HG03521 (cell line): Measurements from ENCODE around the gene OTOP3.
"Not testable (repeated sequence)": the region's sequence is repeated elsewhere in the genome, so short reads cannot be mapped to it uniquely, and the experiment has no call there.

Experiments used
- ATAC-seq: cut with Tn5 transposase; IDR thresholded peaks from one replicate; pipeline ENCODE4 v1.9.1; 2021; ENCODE audit warnings: mild to moderate bottlenecking, moderate library complexity; ENCODE audit not compliant: unreplicated experiment

Gene OTOP3, protein sequence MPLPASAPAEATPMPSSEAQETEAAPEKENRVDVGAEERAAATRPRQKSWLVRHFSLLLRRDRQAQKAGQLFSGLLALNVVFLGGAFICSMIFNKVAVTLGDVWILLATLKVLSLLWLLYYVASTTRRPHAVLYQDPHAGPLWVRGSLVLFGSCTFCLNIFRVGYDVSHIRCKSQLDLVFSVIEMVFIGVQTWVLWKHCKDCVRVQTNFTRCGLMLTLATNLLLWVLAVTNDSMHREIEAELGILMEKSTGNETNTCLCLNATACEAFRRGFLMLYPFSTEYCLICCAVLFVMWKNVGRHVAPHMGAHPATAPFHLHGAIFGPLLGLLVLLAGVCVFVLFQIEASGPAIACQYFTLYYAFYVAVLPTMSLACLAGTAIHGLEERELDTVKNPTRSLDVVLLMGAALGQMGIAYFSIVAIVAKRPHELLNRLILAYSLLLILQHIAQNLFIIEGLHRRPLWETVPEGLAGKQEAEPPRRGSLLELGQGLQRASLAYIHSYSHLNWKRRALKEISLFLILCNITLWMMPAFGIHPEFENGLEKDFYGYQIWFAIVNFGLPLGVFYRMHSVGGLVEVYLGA

DNA sequence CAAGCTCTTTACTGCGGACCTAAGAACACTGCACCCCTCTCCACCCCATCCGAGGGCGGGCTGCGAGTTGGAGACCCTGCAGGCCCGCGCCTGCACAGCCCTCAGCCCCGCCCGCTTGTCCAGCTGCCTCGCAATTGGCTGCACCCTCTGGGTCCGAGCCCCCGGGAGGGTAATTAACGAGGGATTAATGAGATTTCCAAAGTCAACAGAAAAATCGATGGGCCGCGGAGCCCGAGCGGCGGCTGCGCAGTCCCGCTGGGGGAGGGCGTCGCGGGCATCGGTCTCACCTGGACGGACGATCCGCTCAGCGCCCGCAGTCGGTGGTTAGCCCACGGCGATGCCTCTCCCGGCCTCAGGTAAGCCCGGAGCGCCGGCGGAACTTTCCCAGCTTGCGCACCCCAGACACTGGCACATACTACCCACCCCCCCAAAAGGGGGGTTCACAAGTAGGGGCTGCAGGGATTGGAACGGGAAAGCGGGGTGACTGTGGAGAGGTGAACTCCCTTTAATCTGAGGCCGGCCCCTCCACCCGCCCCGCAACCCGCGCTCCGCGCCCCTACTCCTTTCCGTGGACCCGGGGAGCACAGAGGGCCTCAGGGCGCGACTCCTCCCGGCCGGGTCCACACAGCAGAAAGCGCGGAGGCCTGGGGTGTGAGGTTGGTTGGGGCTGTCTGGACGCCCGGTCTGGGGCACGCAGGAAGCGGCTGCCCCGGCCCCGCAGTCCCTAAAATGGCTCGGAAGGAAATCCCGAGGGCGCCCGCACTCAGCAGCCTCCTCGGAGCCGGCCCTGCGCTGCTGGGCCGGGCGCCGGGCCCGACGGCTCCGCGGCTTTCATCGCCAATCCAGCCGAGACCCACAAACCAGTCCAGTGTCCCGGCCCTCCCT, at the start of gene OTOP3:
TSS of gene OTOP3 (plus strand) at position 314 of the 885 bp plus-strand sequence. CDS start at position 338, 24 bp downstream.
- ATAC-seq, result no peak

DNA sequence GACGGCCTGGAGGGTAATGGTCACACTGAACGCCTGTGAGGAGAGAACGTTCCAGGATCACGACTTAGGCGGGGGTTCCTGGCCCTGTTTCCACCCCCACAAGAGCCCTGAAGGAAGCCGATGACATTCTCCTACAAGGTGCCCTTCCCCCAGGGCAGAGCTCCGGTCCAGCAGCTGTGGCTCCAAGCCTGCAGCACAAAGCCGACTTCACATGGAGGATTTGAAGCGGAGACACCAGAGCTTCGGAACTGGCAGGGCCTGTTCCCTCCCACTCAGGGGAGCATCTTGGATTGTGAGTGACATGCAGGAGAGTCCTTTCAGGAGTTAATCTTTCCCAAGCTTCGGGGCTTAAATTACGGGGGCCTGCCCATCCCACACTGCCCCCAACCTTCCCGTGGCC, 47.2 kb upstream of the OTOP3 start:
- no peak for ATAC-seq

DNA sequence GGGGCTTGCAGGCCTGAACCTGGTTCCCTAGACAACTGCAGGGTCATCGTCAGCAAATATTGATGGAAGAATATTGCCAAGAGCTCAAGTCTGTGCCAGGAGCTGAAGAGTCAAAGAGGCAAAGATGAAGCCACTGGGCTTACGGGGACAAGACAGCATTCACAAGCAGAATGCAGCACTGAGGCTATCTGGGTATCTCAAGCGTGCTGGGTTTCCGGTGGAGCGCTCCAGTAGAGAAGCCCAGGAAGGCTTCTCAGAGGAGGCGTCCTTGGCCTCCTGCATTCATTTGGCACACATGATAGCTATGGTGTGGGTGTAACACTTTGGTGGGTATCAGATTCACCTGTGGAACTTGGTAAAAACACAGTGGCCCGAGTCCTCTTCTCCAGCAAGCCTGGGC, 45.1 kb upstream of the OTOP3 start:
- no peak for ATAC-seq

DNA sequence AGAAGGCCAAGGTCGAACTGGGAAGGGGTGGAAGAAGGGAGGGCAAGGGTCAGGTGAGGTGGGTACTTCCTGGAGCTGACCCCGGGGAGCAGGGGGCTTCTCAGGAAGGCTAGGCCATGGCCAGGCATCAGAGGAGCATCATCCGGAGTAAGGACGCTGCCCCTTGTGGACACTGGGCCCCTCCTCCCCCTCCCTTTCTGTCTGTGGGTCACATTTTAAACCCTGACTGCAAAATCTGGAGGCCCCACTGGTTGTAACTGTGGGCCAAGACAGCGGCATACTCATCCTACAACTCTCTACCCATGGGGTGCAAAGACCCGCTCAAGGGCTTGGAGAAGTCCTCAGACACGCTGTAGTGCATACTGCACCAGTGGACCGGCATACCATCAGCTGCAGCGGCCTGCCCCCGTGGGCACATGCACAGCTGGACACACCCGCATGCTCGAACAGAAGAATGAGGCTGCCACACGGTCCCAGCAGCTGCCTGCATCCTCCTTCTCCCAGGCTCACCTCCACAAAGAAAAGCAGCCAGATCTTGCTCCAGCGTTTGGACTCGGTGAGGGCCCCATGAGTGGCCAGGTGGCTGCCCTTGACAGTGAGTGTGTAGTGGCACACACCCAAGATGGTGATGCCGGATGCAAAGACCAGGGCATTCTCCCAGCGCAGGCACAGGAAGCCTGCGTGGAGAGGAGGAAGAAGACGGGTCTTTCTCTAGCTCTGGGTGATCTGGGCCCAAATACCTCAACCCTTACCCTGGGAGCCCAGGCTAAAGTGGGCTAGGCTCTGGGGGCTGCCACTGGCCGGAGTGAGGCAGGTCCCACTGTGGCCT, 43.5 kb upstream of the OTOP3 start:
- ATAC-seq, result no peak

- ATAC-seq, result no peak
These were observed 42.5 kb upstream of the OTOP3 start, which contains the start of gene FADS6 for GRCh38 chr17:74892974-74893911. Gene FADS6 (minus strand): TSS chr17:74893633. CDS start chr17:74893595, 38 bp downstream.

GRCh38 chr17:74893936-74894671, 41.6 kb upstream of the OTOP3 start:
- ATAC-seq, result no peak

- no peak for ATAC-seq
These were observed 37.2 kb upstream of the OTOP3 start for GRCh38 chr17:74898376-74898946.

- ATAC-seq, result no peak
These were observed 35.5 kb upstream of the OTOP3 start for GRCh38 chr17:74900208-74900607.

- no peak for ATAC-seq
These were observed 34.2 kb upstream of the OTOP3 start for GRCh38 chr17:74901353-74902135.

GRCh38 chr17:74903034-74903433, 32.7 kb upstream of the OTOP3 start:
- no peak for ATAC-seq

GRCh38 chr17:74903671-74904070, 32.0 kb upstream of the OTOP3 start:
- no peak for ATAC-seq

GRCh38 chr17:74904687-74905409, 30.9 kb upstream of the OTOP3 start:
- ATAC-seq, result no peak

DNA sequence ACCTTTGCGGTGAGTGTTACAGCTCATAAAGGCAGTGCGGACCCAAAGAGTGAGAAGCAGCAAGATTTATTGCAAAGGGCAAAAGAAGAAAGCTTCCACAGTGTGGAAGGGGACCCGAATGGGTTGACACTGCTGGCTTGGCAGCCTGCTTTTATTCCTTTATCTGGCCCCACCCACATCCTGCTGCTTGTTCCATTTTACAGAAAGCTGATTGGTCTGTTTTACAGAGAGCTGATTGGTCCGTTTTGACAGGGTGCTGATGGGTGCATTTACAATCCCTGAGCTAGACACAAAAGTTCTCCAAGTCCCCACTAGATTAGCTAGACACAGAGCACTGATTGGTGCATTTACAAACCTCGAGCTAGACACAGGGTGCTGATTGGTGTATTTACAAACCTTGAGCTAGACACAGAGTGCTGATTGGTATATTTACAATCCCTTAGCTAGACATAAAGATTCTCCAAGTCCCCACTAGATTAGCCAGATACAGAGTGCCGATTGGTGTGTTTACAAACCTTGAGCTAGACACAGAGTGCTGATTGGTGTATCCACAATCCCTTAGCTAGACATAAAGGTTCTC, 29.4 kb upstream of the OTOP3 start:
- not testable (repeated sequence) for ATAC-seq

DNA sequence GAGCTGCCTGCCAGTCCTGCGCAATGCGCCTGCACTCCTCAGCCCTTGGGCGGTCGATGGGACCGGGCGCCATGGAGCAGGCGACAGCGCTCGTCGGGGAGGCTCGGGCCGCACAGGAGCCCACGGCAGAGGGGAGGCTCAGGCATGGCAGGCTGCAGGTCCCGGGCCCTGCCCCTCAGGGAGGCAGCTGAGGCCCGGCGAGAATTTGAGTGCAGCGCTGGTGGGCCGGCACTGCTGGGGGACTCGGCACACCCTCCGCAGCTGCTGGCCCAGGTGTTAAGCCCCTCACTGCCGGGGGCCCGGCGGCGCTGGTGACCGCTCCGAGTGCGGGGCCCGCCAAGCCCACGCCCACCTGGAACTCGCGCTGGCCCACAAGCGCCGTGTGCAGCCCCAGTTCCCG, 28.7 kb upstream of the OTOP3 start:
- ATAC-seq, result no peak

- ATAC-seq, result not testable (repeated sequence)
These were observed 26.6 kb upstream of the OTOP3 start for GRCh38 chr17:74909097-74909496.

- not testable (repeated sequence) for ATAC-seq
These were observed 24.3 kb upstream of the OTOP3 start for GRCh38 chr17:74911423-74911822.
